Measurements from ENCODE around the gene EZH2.

Gene EZH2

DNA sequence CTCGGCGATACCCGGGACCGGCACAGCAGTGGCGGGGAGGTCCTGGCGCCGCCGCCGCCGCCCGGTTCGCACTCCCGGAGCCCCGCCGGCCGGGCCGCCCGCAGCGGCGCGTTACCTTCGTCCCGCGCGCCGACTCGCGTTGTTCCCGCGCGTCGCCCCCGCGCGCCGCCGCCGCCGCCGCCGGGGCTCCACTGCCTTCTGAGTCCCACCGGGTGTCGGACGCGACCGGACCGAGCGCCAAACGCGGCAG is at the start of gene EZH2:
TSS of gene EZH2 (minus strand) at position 243 of the 250 bp plus-strand sequence. CDS start 36,993 bp downstream, outside the sequence.
- no peak for DNase-seq (ENCODE audit: low spot score)

DNA sequence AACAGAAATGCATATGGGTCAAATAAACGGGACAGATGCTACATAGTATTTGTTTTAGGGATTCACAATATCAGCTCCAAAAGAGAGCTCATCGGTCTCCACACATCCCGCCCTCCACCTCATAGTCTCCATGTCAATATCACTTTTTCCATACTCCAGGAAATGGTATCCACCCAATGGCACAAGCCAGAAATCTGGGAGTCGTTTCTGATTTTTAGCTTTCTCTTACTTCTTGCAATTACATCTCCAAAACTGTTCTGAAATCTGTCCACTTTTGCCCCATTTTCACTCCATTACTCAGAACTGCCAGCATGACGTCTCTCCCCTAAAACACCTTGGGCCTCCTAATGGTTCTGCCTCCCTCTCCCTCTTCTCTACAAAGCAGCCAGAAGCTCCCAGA is 47.4 kb upstream of the EZH2 start:
- DNase-seq (ENCODE audit: low spot score), result no peak

DNA sequence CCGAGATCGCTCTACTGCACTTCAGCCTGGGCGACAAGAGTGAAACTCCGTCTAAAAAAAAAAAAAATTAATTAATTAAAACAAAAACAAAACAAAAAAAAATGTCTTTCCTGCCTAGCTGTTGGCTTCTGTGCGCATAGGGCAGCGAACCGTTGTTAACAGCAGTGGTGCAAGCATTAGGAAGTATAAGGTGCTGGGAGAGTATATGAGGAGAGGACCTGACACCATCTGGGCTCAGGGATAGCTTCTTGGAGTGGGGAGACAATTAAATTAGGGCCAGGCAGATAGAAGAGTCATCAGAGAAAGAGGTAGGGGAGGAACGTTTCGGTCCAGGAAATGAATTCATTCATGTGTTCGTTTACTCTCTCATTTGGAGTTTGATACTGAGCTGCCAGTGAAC is 46.2 kb upstream of the EZH2 start:
- DNase-seq (ENCODE audit: low spot score), result no peak

DNA sequence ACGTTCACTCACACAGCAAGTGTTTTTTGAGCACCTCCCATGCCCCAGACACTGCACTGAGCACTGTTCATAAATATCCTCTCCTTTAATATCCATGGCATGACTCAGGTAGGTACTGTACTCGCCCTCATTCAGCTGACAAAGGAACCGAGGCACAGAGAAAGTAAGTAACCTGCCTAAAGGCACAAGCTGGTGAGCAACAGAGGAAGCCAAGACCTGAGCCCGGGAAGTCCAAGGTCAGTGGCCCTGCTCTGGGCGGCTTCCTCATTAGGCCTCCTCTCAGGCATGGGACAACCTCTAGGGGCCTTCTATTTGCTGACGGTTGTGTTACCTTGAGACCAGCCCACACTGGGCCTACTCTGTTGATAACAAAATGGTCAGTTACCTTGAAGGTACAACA is 45.1 kb upstream of the EZH2 start:
- no peak for DNase-seq (ENCODE audit: low spot score)

DNA sequence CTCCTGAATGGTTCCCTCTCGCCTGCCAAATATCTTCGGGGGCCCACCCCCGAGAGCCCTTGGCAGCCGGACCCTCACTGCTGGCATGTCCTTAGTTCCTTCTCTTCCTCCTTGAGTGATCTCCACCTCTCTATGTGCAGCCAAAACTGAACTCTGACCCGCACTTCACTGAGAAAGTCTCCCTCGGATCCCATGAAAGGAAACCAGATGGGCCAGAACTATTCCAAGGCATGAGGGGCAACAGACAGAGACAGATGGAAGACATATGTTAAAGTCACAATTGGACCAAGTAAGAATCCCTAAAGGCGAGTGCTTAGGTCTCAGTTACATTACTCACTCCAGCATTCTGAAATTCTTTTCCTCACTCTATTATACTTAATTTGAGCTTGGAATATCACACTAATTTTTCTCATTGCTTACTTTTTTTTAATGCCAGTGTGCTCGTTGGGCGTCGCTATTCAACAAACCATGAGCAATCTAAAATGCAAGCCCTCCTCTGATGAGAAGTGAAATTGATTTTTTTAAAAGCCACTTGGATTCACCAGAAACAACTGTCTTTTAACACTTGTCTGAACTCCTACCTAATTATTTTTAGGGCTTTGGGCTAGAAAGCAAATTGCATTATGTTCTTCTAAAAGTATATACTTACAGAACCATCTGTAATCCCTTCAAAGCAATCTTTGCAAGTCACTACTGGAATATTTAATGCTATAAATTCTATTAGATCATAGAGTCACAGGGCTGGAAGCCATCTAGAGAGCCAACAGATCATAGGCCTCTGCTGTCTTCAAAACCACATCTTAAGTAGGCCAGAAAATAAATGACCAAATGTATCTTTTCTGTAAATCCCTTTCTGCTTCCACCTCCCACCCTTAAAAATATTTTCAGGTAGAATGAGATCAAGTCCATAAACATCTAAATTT is 43.3 kb upstream of the EZH2 start:
- no peak for DNase-seq (ENCODE audit: low spot score)

DNA sequence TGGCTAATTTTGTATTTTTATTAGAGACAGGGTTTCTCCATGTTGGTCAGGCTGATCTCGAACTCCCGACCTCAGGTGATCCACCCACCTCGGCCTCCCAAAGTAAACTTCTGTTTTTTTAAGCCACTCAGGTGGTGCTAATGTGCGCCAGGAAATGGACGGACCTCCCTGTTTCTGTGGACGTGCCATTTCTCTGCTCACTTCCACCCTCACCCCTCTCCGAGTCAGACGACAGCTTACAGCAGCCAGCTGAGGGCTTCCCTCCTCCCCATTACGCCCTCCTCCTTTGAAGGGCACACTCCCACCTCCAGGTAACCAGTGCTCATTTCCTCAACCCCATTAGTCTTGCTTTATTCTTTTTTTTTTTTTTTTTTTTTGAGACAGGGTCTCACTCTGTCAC is 41.7 kb upstream of the EZH2 start:
- DNase-seq (ENCODE audit: low spot score), result no peak

DNA sequence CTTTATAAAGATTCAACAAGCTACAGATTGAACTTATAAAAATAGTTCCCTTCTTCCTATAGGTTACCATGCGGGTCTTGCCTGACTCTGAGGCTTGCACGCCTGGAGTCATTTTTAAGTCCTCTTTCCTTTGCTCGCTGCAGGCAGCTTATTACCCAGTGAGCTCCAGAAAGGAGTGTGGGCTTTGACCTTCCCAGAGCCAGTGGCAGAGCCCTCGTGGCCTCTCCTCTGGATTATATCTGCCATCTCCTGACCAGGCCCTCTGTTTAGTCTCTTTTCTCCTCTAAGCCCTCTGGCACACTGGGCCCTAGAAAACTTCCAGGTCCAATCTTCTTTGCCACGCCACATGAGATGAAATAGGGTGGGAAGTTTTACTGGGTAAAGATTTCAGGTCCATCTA is 39.9 kb upstream of the EZH2 start:
- no peak for DNase-seq (ENCODE audit: low spot score)

DNA sequence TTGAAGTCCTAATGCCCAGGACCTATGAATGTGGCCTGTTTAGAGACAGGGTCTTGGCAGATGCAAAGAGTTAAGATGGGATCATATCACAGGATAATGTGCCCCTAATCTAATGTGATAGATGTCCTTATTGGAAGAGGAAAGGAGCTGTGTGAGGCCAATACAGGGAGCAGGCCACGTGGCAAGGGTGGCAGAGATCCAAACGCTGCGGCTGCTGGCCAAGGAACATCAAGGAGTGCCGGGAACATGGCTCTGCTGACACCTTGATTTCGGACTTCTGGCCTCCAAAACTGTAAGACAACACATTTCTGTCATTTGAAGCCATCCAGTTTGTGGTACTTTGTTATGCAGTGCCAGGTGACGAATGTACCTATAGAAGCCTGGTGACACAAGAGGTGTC is 37.7 kb upstream of the EZH2 start:
- DNase-seq (ENCODE audit: low spot score), result no peak

DNA sequence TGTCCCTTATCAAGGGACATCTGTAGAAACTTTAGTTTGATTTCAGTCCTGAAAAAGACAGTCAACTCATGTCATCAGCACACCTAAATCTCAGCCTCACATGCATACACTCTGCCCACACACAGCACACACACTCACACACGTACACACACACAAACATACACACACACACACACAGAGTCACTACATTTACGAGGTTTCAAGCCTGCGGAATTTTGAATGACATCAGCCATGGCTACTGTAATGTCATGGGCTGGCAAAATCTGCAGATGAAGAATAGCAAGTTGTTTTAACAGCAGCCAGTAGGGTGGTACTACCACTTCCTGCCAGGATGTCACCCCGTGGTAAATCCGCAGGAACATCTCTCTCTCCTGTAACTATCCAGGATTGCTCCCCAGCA is 37.1 kb upstream of the EZH2 start:
- no peak for DNase-seq (ENCODE audit: low spot score)

DNA sequence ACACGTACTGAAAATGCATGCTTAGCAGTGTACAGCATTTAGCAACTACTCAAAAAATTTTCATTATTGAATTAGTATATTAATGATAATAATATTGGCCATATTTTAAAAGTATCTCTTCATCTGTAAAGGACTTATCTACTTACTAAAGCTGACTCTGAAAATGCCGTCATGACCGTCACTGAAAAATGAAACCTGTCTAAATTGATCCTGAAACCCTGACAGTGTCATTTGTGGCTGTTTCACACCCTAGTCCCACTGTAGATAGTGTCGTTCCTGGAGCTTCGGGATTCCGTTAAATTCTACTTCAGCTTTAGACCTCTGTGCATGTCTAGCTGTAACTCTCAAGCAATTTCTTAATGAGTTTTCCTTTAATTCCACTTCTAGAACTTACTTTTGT is 35.8 kb upstream of the EZH2 start:
- no peak for DNase-seq (ENCODE audit: low spot score)

DNA sequence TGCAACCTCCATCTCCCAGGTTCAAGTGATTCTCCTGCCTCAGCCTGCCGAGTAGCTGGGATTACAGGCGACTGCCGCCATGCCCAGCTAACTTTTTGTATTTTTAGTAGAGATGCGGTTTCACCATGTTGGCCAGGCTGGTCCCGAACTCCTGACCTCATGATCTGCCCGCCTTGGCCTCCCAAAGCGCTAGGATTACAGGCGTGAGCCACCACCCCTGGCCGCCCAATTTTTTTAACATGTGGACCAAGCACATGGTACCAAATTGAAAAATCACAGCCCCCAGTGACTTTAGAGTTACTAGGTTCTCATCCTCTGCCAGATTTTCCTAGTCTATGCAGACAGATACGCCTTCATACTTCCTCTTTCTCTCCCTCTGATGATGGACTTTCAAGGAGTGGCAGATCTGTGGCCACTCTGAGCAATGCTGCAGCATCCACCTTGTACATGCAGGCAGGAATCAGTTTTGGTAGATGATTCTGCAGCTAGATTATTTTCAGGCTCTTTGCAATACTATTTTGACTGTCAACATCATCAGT is 34.0 kb upstream of the EZH2 start:
- no peak for DNase-seq (ENCODE audit: low spot score)

DNA sequence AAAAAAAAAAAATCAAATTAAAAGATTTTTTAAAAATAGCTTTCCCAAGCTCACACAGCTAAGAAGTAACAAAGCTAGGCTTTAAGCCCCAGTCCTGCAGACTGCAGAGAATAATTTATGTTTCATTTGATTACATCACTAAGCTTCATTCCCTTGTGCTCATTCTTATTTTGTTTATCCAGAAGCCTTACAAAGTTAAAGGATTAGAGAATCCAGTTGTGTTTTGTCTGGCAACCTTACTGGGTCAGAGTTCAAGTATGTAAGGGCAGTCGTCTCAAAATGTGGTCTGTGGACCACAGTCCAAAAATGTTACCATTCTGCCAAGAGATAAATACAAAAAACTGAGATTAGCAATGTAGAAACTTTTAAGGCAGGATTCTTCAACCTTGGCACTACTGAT is 32.1 kb upstream of the EZH2 start:
- DNase-seq (ENCODE audit: low spot score), result no peak

DNA sequence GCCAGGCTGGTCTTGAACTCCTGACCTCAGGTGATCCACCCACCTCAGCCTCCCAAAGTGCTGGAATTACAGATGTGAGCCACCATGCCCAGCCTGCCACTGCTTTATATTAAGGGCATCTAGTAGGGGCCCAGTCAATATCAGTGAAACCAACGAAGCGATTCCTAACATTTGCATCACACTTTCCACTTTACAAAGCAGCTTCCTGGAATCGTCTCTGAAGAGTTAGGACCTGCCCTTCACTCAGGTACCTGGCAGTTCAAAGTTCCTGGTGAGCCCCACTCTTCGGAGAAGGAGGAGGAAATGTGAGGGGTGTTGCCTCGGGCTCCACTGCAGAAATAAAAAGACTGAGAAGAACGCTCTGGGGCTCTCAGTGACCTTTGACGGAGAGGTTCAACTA is 31.1 kb upstream of the EZH2 start:
- DNase-seq (ENCODE audit: low spot score), result no peak

DNA sequence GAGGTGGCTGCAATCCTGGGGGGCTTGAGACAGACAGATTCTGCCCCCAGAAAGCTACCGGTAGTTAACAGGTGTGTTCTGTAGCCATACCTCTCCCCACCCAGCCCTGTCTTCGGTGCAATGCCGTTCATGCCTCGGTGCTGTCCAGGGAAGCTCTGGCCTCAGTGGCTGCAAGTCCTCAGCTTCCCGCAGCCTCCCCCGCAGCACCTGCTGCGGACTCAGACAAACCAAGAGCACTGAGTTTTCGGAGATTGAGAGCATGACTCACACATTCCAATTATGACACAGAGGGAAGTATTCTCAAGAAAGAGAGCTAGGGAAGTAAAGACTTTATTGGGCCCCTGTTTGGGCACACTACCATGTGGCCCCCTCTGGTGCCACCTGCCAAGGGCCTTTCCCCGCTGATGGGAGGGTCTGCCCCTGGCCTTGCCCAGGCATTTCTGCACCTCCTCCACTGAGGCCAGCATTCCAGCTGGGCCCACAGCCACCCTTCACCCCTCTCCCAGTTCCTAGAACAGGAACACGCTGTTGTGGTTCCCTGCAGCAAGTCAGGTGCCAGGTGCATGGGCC is 30.2 kb upstream of the EZH2 start:
- DNase-seq (ENCODE audit: low spot score), result no peak

DNA sequence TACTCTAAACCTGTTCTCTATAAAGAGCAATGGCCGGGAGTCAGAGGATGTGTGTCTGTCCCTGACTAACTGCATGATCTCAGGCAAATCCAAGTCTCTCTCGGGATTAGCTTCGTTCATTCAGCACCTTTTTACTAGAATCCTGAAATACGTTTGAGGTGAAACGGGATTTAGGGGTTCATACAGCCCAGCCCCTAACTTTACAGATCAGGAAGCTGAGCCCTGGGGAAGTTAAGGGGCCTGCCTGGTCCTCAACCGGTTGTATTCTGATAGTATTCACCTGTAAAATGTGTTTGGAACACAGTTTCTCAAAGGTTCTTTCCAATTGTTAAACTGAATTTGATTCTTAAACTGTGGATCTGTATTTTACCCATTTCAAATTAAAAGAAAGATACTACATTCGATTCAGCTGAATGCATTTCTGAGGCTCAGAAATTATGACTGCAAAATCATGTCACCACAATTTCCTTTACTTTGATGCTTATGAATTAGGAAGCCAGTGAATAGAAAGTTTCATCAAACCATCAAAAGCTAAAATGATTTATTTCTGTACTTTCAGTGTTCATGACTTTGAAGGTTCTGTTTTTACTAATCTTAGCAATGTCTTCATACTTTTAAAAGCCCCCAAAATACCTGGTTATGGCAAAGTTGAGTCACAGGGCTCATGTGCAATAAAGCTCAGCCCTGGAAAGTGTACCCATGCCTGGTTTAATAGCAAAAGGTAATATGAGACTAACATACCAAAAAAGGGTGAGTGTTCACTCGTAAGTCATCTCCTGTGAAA is 28.9 kb upstream of the EZH2 start:
- DNase-seq (ENCODE audit: low spot score), result no peak

DNA sequence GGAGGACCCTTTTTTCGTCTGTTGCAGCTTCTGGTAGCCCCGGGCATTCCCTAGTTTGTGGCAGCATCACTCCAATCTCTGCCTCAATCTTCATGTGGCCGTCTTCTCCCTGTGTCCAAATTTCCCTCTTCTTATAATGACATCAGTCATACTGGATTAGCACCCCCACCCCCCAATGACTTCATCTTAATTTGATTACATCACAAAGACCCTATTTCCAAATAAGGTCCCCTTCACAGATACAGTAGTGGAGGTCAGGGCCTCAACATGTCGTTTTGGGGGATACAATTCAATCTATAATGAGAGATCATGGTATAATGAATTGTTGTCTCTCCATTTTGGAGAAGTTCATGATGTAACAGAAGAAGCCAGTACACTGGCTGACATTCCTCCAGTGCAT is 28.1 kb upstream of the EZH2 start:
- DNase-seq (ENCODE audit: low spot score), result no peak

DNA sequence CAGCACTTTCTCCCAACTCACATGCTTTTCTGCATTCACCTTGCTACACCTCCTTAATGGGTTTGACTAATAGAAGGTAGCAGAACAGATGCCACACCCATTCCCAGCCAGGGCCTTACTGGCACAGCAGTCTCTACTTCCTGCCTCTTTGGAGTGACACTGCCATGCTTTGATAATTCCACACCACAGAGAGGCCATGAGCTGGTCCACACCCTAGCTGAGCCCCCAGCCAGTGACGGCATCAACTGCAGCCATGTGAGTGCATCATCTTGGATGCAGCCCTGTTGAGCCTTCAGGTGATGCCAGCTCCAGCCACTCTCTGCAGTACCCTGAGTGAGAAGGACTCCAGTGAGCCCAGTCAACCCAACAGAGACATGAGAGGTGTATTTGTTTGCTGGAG is 27.5 kb upstream of the EZH2 start:
- no peak for DNase-seq (ENCODE audit: low spot score)

DNA sequence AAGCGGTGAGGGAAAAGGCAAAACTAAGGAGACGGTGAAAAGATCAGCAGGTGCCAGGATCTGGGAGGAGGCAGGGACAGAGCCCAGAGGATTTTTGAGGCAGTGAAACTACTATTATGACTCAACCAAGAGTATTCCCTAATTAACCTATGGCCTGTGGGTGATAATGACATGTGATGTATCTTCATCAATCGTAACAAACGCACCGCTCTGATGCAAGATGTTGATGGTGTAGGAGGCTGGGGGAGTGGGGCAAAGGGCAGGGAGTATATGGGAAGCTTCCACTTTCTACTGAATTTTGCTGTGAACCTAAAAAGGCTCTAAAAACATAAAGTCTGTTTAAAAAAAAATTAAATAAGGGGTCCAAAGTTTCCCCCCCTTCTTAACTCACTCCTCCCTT is 25.5 kb upstream of the EZH2 start:
- no peak for DNase-seq (ENCODE audit: low spot score)

DNA sequence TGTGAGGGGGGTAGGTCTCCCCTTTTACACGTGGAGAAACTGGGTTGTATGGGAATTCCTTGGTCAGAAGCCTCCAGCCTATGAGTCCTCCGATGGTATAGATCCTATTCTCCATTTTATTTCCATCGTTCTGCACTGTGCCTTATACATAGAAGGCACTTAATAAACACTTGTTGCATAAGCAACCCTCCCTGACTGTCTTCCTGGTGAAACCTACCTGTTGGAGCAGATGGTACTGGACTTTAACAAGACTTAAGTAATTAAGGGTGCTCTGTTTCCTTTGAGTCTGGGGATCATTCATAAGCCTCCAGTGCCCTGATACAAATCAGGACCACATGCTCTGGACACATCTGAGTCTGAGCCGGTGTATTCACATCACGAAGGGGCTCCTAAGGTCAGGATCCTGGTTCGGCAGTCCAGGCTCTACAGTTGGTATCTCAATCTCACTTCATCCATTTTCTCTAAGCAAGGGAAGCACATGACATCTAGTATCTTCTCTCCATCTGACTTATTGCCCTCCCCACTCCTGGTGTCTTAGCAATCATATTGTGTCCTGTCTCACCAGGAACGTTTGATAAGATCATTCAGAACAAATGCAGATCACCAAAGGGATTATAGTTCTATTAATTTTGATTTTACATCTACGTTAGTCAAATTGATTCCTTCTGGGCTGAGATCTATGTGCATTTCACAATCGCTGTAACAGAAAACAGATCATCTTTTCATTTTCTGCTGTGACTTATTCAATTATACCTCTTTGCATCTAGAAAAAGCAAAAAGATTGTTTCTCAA is 22.8 kb upstream of the EZH2 start:
- DNase-seq (ENCODE audit: low spot score), result no peak

DNA sequence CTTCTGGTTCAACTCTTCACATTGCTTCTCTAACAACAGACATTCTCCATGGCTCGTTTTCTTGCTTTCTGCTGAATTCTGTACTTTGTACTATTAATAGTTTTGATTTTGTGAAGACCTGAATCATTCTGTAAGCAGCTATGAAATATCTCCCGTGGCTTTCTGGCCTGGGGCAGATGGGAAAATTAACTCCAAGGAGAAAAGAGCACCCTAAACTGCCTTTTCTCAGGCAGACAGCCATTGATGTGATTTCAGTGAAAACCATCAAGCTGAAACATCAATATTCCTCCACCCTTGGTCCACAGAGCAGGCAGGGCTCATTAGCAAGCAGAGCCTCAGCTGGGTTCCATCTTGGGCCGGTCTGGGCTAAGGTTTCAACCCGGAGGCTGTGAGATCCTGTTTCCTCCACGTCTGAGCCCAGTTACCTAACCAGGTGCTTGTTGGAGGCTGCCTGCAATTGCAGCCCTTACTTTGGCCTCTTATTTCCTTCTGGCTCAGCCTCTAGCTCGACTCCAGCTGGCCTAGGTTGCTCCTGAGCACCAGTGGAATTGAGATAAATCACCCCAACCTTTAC is 21.1 kb upstream of the EZH2 start:
- DNase-seq (ENCODE audit: low spot score), result no peak

DNA sequence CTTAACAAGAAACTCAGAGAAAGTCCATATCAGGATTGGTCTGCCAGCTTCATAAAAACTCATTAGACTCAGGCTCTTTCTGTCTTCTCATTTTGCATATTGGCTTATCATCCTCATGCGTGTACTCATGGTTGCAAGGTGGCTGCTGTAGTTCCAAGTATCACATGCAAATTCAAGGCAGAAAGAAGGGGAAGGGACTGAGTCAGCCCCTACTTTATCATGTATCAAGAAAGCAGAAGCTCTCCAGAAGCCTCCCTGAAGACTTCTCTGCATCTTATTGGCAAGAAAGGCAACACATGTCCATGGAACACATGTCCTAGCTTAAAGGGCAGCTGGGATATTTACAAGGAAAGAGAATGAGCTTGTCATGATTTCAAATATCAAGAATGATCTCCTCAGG is 19.4 kb upstream of the EZH2 start:
- DNase-seq (ENCODE audit: low spot score), result no peak

DNA sequence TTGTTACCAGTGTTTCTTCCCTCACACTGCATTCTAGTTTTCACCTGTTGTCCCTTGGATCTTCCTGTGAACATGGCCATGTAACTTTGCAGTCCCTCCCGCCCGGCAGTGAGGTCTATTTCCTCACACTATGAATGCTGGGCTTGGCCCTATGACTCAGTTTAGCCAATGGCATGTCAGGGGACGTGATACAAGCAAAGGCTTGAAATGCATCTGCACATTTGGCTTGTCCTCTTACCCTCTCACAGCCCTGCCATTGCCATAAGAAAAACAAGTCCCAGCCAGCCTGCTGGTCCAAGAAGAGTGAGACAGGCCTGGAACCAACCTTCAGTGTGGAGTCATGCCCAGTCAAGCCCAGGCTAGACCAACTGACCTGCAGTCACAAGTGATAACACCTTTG is 17.1 kb upstream of the EZH2 start:
- no peak for DNase-seq (ENCODE audit: low spot score)
